BLaER1 treated with 17β-estradiol and CSF1 and Interleukin-3, amounts not matched to agents 10 nM and 100 nM (cell line): ENCODE results near the gene AUTS2.

Experiments used
- H3K27ac ChIP-seq, 11 experiments: shearing (Covaris generic); formaldehyde crosslinking; 2 replicates each; pipeline ENCODE4 v1.8.1; 2022
- H3K27me3 ChIP-seq, 11 experiments: shearing (Covaris generic); formaldehyde crosslinking; 2 replicates each; pipeline ENCODE4 v1.8.1; 2022
- H3K36me3 ChIP-seq, 11 experiments: shearing (Covaris generic); formaldehyde crosslinking; 2 replicates each; pipeline ENCODE4 v1.8.1; 2022
- H3K4me1 ChIP-seq, 10 experiments: shearing (Covaris generic); formaldehyde crosslinking; 2 replicates each; pipeline ENCODE4 v1.8.1; 2022
- H3K4me2 ChIP-seq, 11 experiments: shearing (Covaris generic); formaldehyde crosslinking; 2 replicates each; pipeline ENCODE4 v1.8.1; 2022
- H3K4me3 ChIP-seq, 10 experiments: shearing (Covaris generic); formaldehyde crosslinking; 2 replicates each; pipeline ENCODE4 v1.8.1; 2022
- H3K9ac ChIP-seq, 11 experiments: shearing (Covaris generic); formaldehyde crosslinking; 2 replicates each; pipeline ENCODE4 v1.8.1; 2022
- H3K9me3 ChIP-seq, 11 experiments: shearing (Covaris generic); formaldehyde crosslinking; replicated peaks in 1 of 11; 2 replicates each; pipeline ENCODE4 v1.8.1; 2022
- H4K20me1 ChIP-seq, 11 experiments: shearing (Covaris generic); formaldehyde crosslinking; 2 replicates each; pipeline ENCODE4 v1.8.1; 2022
- Cebpa-rat ChIP-seq, 11 experiments: shearing (Covaris generic); IDR thresholded peaks; 2 replicates each; pipeline ENCODE4 v1.8.1; 2022

Gene AUTS2

GRCh38 chr7:70193514-70193913 lies 595.2 kb downstream of the AUTS2 start:
- Histone ChIP-seq H3K9ac (no peak overlapping the region), H3K4me2 (no peak overlapping the region; a peak in 1 of 22 replicates), H3K9me3 (peaks cover 18 to 63% (median 43%) of the 10 kb centered on the region in 11 experiments)

GRCh38 chr7:70208236-70209063 lies 610.2 kb downstream of the AUTS2 start:
- Histone ChIP-seq H3K9me3 (peaks cover 0 to 5% (median 0%) of the 10 kb centered on the region in 11 experiments; a peak in 3 of 22 replicates), H4K20me1 (no peaks in the 10 kb centered on the region), H3K27me3 (no peaks in the 10 kb centered on the region), H3K4me2 (peak overlapping the region in 5 of 11 experiments; percentile 5 to 18 (median 8); a peak in 3 of 22 replicates), H3K36me3 (0 out of 22 replicates have a peak, but pooled peaks cover 0 to 4% (median 0%) of the 10 kb centered on the region in 11 experiments), H3K27ac (no peak overlapping the region), H3K9ac (no peak overlapping the region), H3K4me3 (no peak overlapping the region), H3K4me1 (peaks cover 0 to 14% (median 7%) of the 10 kb centered on the region in 10 experiments; a peak in 9 of 20 replicates)
- TF ChIP-seq Cebpa-rat (IDR thresholded peaks at IDR 0.05) = no peak

More at GRCh38 chr7:70193514-70193913, 595.2 kb downstream of the AUTS2 start:
- H3K27ac ChIP-seq = no peak overlapping the region
- TF ChIP-seq Cebpa-rat (IDR thresholded peaks at IDR 0.05) = no peak
- H3K4me3 ChIP-seq = no peak overlapping the region
- H3K27me3 ChIP-seq = no peaks in the 10 kb centered on the region
- peaks cover 0 to 28% (median 9%) of the 10 kb centered on the region in 10 experiments; a peak in 10 of 20 replicates for H3K4me1 ChIP-seq
- H4K20me1 ChIP-seq = no peaks in the 10 kb centered on the region
- peaks cover 0 to 35% (median 7%) of the 10 kb centered on the region in 11 experiments; a peak in 5 of 22 replicates for H3K36me3 ChIP-seq

GRCh38 chr7:70210200-70210935 lies 612.1 kb downstream of the AUTS2 start:
- Histone ChIP-seq H3K27me3 (no peaks in the 10 kb centered on the region), H3K36me3 (0 out of 22 replicates have a peak, but pooled peaks cover 0 to 4% (median 0%) of the 10 kb centered on the region in 11 experiments), H3K9me3 (peaks cover 0 to 5% (median 0%) of the 10 kb centered on the region in 11 experiments; a peak in 2 of 22 replicates), H3K4me1 (peaks cover 0 to 20% (median 10%) of the 10 kb centered on the region in 10 experiments; a peak in 12 of 20 replicates), H3K4me3 (no peak overlapping the region), H4K20me1 (no peaks in the 10 kb centered on the region), H3K4me2 (no peak overlapping the region), H3K9ac (no peak overlapping the region), H3K27ac (no peak overlapping the region)
- TF ChIP-seq Cebpa-rat (IDR thresholded peaks at IDR 0.05) = no peak

GRCh38 chr7:70210936-70211310 lies 612.6 kb downstream of the AUTS2 start:
- Histone ChIP-seq H3K27ac (no peak overlapping the region), H3K4me1 (peaks cover 0 to 26% (median 13%) of the 10 kb centered on the region in 10 experiments; a peak in 12 of 20 replicates), H3K4me3 (no peak overlapping the region), H4K20me1 (no peaks in the 10 kb centered on the region), H3K36me3 (0 out of 22 replicates have a peak, but pooled peaks cover 0 to 4% (median 0%) of the 10 kb centered on the region in 11 experiments), H3K4me2 (no peak overlapping the region), H3K9me3 (peaks cover 0 to 5% (median 0%) of the 10 kb centered on the region in 11 experiments; a peak in 2 of 22 replicates), H3K9ac (no peak overlapping the region), H3K27me3 (no peaks in the 10 kb centered on the region)
- no peak for TF ChIP-seq Cebpa-rat (IDR thresholded peaks at IDR 0.05)

- H3K9me3 ChIP-seq = peaks cover 0 to 5% (median 0%) of the 10 kb centered on the region in 11 experiments; a peak in 1 of 22 replicates
- H3K4me3 ChIP-seq = no peak overlapping the region
- TF ChIP-seq Cebpa-rat (IDR thresholded peaks at IDR 0.05) = no peak
- no peaks in the 10 kb centered on the region for H4K20me1 ChIP-seq
- H3K4me2 ChIP-seq = no peak overlapping the region
- no peak overlapping the region for H3K9ac ChIP-seq
- no peak overlapping the region for H3K27ac ChIP-seq
- H3K27me3 ChIP-seq = no peaks in the 10 kb centered on the region
- 0 out of 22 replicates have a peak, but pooled peaks cover 0 to 4% (median 0%) of the 10 kb centered on the region in 11 experiments for H3K36me3 ChIP-seq
- peaks cover under 1 to 35% (median 17%) of the 10 kb centered on the region in 10 experiments; a peak in 17 of 20 replicates for H3K4me1 ChIP-seq
Measured at GRCh38 chr7:70212281-70212680, 614.0 kb downstream of the AUTS2 start.

GRCh38 chr7:70214071-70214470 lies 615.8 kb downstream of the AUTS2 start:
- Histone ChIP-seq H3K36me3 (peaks cover 0 to 12% (median 0%) of the 10 kb centered on the region in 11 experiments; a peak in 4 of 22 replicates), H3K4me3 (no peak overlapping the region), H3K9me3 (peaks cover 0 to 5% (median 0%) of the 10 kb centered on the region in 11 experiments; a peak in 1 of 22 replicates), H3K4me1 (peaks cover 3 to 31% (median 15%) of the 10 kb centered on the region in 10 experiments; a peak in 17 of 20 replicates), H3K27ac (no peak overlapping the region), H3K9ac (no peak overlapping the region), H3K27me3 (no peaks in the 10 kb centered on the region), H3K4me2 (peak overlapping the region in 2 of 11 experiments; percentile 14 to 17; a peak in 2 of 22 replicates), H4K20me1 (no peaks in the 10 kb centered on the region)
- TF ChIP-seq Cebpa-rat (IDR thresholded peaks at IDR 0.05) = no peak

GRCh38 chr7:70215491-70215890 lies 617.2 kb downstream of the AUTS2 start:
- no peak overlapping the region for H3K27ac ChIP-seq
- H3K4me3 ChIP-seq = no peak overlapping the region
- H3K9ac ChIP-seq = no peak overlapping the region
- peaks cover 3 to 30% (median 15%) of the 10 kb centered on the region in 10 experiments; a peak in 15 of 20 replicates for H3K4me1 ChIP-seq
- H3K36me3 ChIP-seq = peaks cover 0 to 14% (median 0%) of the 10 kb centered on the region in 11 experiments; a peak in 4 of 22 replicates
- H3K4me2 ChIP-seq = peak overlapping the region in 5 of 11 experiments; percentile 1 to 54 (median 16); a peak in 7 of 22 replicates
- H3K27me3 ChIP-seq = no peaks in the 10 kb centered on the region
- TF ChIP-seq Cebpa-rat (IDR thresholded peaks at IDR 0.05) = 0 out of 22 replicates have a peak, but pooled peaks of 1 of the 11 experiments have one; percentile 36
- H4K20me1 ChIP-seq = no peaks in the 10 kb centered on the region
- peaks cover 0 to 5% (median 0%) of the 10 kb centered on the region in 11 experiments; a peak in 1 of 22 replicates for H3K9me3 ChIP-seq

- no peak for TF ChIP-seq Cebpa-rat (IDR thresholded peaks at IDR 0.05)
- Histone ChIP-seq H3K27ac (0 out of 22 replicates have a peak overlapping the region, but pooled peaks of 1 of the 11 experiments have one; percentile 14), H3K36me3 (peaks cover 0 to 14% (median 0%) of the 10 kb centered on the region in 11 experiments; a peak in 5 of 22 replicates)
Measured at GRCh38 chr7:70217571-70217970, 619.3 kb downstream of the AUTS2 start.

More at GRCh38 chr7:70217571-70217970, 619.3 kb downstream of the AUTS2 start:
- no peak overlapping the region for H3K4me3 ChIP-seq
- H3K4me2 ChIP-seq = peak overlapping the region in 7 of 11 experiments; percentile 4 to 23 (median 8); a peak in 5 of 22 replicates
- H3K27me3 ChIP-seq = no peaks in the 10 kb centered on the region
- H3K9me3 ChIP-seq = no peaks in the 10 kb centered on the region
- peaks cover 3 to 30% (median 15%) of the 10 kb centered on the region in 10 experiments; a peak in 15 of 20 replicates for H3K4me1 ChIP-seq
- H3K9ac ChIP-seq = no peak overlapping the region
- no peaks in the 10 kb centered on the region for H4K20me1 ChIP-seq
